Measurements from ENCODE around the gene KIF1B. TPM values are rescaled to one million over a fixed set of nuclear protein-coding genes. Genes with fewer than 3 reads are reported as not detected.

The KIF1B gene
- total RNA-seq, 1 experiment from 2014 or later: 33.0 TPM

GRCh38 chr1:10278880-10279279, 68.5 kb downstream of the KIF1B start:
- ChIA-PET CTCF (no interaction called here), POLR2A (no interaction called here)
- BruUV-seq (replicated peaks): no TSS peak
- DNase-seq (ENCODE audit: low read depth, low spot score) (no peak), ATAC-seq (no peak)
- intact Hi-C loops (cut with micrococcal nuclease; ENCODE audit: unreplicated experiment): no loop called here
- Histone ChIP-seq H3K27ac (ENCODE audit: low read length) (no peak overlapping the region), H3K36me3 (ENCODE audit: control insufficient read depth, insufficient read depth, low read length) (peaks cover 3% of the 10 kb centered on the region; the same call in 1 of the 2 replicates), H3K4me1 (ENCODE audit: control insufficient read depth, insufficient read depth, low read length) (no peaks in the 10 kb centered on the region), H3K9me3 (ENCODE audit: control insufficient read depth, insufficient read depth, low read depth, low read length) (no peaks in the 10 kb centered on the region), H3K4me3 (ENCODE audit: low read depth in 2 of 2, low read length in 2 of 2) (no peak overlapping the region), H3K27me3 (ENCODE audit: control insufficient read depth, insufficient read depth, low read length) (no peaks in the 10 kb centered on the region)
- in situ Hi-C loops (cut with HindIII; ENCODE audit: low pct_unique_long_range_greater_than_20kb, low sequenced_read_pairs): no loop called here
- TF ChIP-seq, protein P1, sequence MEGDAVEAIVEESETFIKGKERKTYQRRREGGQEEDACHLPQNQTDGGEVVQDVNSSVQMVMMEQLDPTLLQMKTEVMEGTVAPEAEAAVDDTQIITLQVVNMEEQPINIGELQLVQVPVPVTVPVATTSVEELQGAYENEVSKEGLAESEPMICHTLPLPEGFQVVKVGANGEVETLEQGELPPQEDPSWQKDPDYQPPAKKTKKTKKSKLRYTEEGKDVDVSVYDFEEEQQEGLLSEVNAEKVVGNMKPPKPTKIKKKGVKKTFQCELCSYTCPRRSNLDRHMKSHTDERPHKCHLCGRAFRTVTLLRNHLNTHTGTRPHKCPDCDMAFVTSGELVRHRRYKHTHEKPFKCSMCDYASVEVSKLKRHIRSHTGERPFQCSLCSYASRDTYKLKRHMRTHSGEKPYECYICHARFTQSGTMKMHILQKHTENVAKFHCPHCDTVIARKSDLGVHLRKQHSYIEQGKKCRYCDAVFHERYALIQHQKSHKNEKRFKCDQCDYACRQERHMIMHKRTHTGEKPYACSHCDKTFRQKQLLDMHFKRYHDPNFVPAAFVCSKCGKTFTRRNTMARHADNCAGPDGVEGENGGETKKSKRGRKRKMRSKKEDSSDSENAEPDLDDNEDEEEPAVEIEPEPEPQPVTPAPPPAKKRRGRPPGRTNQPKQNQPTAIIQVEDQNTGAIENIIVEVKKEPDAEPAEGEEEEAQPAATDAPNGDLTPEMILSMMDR (IDR thresholded peaks at IDR 0.05): no peak

- ChIA-PET POLR2A (no interaction called here), CTCF (no interaction called here)
- H3K36me3 ChIP-seq (ENCODE audit: control insufficient read depth, insufficient read depth, low read length): peaks cover 3% of the 10 kb centered on the region; the same call in 1 of the 2 replicates
- H3K9me3 ChIP-seq (ENCODE audit: control insufficient read depth, insufficient read depth, low read depth, low read length): no peaks in the 10 kb centered on the region
- intact Hi-C loops (cut with micrococcal nuclease; ENCODE audit: unreplicated experiment): no loop called here
- no peak for TF ChIP-seq POLR2AphosphoS5 (IDR thresholded peaks at IDR 0.05; ENCODE audit: low read depth, low read length)
- no peak for TF ChIP-seq TCF7L2 (IDR thresholded peaks at IDR 0.05; ENCODE audit: low read depth, low read length)
- TF ChIP-seq, protein P1 (IDR thresholded peaks at IDR 0.05): no peak
- TF ChIP-seq REST (IDR thresholded peaks at IDR 0.05; ENCODE audit: insufficient read depth in 1 of 2, low read depth in 2 of 2, low read length in 1 of 2): no peak
- TF ChIP-seq SIN3A (IDR thresholded peaks at IDR 0.05; ENCODE audit: borderline replicate concordance, insufficient read depth, low read depth, low read length): no peak
- no peak for DNase-seq (ENCODE audit: low read depth, low spot score)
- H3K4me1 ChIP-seq (ENCODE audit: control insufficient read depth, insufficient read depth, low read length): no peaks in the 10 kb centered on the region
- in situ Hi-C loops (cut with HindIII; ENCODE audit: low pct_unique_long_range_greater_than_20kb, low sequenced_read_pairs): no loop called here
- no TSS peak for BruUV-seq (replicated peaks)
- H3K4me3 ChIP-seq (ENCODE audit: low read depth in 2 of 2, low read length in 2 of 2): no peak overlapping the region
- H3K27ac ChIP-seq (ENCODE audit: low read length): no peak overlapping the region
- ATAC-seq: no peak
- H3K27me3 ChIP-seq (ENCODE audit: control insufficient read depth, insufficient read depth, low read length): no peaks in the 10 kb centered on the region
Observed at GRCh38 chr1:10280439-10281350, 70.3 kb downstream of the KIF1B start.

All from Panc1 (cell line).